ENCODE data around the gene FBXO24. TPM values are rescaled to one million over a fixed set of nuclear protein-coding genes. Genes with fewer than 3 reads are reported as not detected.

FBXO24 gene
- total RNA-seq, 4 donors from 2014 or later = 0.34 to 0.44 TPM; not detected in 2

DNA sequence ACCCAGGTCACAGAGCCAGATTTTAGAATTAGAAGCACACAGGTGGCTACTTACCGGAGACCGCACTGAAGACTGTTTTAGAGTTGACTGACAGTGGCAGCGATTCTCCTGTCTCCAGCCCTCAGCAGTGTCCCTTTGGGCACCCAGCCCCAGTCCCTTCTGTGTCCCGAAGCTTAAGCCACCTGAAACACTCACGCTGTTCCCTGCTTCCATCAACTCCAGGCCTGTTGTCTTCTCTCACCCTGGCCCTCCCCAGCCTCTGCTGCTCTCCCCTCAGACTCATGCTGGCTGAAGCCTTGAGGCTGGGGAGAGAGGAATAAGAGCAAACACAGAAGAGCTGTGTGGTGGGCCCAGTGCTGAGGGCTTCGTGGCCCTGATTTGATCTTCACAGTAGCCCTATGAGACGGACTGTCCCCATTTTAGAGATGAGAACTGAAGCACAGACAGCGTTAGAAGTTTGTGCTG is 23.0 kb upstream of the FBXO24 start:
- TF ChIP-seq, protein P1, sequence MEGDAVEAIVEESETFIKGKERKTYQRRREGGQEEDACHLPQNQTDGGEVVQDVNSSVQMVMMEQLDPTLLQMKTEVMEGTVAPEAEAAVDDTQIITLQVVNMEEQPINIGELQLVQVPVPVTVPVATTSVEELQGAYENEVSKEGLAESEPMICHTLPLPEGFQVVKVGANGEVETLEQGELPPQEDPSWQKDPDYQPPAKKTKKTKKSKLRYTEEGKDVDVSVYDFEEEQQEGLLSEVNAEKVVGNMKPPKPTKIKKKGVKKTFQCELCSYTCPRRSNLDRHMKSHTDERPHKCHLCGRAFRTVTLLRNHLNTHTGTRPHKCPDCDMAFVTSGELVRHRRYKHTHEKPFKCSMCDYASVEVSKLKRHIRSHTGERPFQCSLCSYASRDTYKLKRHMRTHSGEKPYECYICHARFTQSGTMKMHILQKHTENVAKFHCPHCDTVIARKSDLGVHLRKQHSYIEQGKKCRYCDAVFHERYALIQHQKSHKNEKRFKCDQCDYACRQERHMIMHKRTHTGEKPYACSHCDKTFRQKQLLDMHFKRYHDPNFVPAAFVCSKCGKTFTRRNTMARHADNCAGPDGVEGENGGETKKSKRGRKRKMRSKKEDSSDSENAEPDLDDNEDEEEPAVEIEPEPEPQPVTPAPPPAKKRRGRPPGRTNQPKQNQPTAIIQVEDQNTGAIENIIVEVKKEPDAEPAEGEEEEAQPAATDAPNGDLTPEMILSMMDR (IDR thresholded peaks at IDR 0.05; ENCODE audit: low read depth) = no peak

DNA sequence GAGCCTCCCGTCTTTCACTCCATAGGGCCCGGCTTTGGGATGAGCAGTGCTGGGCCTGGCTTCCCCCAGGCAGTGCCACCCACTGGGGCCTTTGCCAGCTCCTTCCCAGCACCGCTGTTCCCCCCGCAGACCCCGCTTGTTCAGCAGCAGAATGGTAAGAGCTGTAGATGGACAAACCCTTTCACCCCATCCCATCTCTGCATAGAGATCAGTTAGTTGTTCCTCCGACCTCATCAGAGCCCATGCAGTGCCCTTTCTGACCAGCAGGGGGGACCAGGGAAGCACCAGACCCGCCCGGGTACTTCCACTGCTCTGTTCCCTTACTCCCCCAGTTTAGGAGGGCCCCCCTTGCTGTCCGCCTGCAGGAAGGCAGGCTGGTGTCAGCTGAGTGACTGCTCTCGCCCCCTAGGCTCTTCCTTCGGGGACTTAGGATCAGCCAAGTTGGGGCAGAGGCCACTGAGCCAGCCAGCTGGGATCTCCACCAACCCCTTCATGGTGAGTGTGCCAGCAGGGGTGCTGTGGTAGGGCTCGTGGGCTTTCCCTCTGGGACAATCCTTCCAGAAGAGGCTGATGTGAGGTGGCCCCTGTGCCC is 22.2 kb upstream of the FBXO24 start:
- TF ChIP-seq, protein P1 (IDR thresholded peaks at IDR 0.05; ENCODE audit: low read depth) = no peak

DNA sequence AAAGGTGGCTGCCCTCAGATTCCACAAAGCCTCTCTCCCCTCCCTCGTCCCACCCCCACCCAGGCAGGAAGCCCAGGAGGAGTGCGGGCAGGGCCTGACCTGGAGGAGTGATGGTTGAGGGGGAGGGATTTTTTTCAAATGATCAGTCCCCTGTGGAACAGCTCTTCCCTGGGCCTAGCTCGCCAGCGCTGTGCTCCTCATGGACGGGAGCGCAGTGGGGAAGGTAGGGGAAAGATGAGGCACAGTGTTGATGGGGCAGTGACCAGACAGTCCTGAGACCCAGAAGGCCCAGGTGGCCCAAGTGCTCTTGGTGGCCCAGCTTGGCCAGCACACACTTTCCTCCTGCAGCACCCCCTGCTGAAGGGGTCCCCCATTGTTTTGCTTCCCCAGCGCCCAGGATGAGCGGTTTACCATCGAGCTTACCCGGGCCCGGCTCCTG is 21.0 kb upstream of the FBXO24 start:
- TF ChIP-seq, protein P1 (IDR thresholded peaks at IDR 0.05; ENCODE audit: low read depth) = no peak

DNA sequence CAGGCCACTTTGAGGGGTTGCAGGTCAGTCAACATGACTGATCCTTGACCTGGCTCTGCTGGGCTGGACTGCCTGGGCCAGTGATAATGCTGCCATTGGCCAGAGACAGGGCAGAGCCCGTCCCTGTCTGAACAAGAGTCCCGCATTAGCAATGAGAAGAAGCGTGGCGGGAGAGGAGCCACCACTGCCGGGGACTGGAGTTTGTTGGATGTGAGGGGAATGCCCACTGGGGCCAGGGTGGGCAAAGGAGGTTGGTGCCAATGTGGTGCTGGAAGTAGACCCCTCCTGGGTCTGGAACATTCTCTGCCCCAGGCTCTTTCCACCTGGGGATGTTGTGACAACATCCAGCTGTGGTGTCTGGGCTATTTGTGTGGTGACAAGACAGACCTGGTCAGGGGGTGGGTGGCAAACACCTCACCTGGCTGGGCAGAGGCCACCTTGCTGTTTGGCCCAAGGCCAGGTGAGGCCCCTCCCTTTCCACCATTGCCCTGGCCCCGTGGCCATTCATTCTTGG is 20.1 kb upstream of the FBXO24 start:
- TF ChIP-seq, protein P1 (IDR thresholded peaks at IDR 0.05; ENCODE audit: low read depth) = no peak

DNA sequence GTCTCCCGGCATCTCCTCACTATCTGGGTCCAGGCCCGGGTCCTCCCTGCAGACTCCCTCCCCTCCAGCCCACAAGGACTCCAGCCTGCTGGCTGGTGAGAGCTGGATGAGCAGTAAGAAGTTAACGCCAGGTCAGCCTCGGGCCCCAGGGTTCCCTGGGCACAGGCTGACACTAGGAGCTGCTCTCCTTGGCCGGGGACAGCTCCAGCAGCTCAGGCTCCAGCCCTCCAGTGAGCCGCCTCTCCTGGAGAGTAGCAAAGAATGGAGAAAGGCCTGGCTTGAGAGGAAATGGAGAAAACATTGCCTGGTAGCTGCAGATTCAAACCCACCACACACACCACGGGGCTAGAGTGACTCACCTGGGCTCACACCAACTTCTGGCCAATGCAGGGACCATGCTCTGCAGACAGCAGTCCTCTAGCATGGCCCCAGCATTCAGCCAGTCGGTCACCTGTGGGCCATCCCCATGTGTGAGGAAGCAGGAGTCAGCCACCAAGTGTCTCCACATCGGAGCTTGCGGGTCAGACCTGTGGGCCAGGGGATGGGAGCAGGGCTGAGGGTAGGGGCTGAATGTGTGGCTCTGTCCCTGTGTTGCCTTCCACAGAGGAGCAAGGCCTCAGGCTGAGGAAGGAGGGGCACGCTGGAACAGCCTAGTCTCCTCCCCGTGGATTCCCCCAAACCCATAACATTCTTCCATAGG is 18.9 kb upstream of the FBXO24 start:
- TF ChIP-seq, protein P1 (IDR thresholded peaks at IDR 0.05; ENCODE audit: low read depth) = no peak

DNA sequence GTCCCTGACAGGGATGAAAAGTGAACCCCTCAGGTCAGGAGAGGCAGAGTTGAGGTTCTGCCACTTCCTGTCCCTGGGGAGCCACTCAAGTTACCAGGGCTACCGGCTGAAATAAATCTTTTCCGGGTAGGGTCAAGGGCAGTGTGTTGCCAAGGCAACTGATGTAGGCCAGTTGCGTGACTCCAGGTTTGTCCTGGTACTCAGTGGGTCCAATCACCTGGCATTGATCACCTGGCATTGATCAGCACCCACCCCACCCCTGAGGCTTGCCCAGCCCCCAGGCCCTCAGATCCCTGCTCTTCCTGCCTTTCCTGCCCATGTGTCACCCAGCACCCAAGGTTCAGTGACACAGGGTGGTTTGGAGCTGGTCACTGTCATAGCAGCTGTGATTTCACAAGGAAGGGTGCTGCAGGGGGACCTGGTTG is 18.4 kb upstream of the FBXO24 start:
- TF ChIP-seq, protein P1 (IDR thresholded peaks at IDR 0.05; ENCODE audit: low read depth) = no peak

DNA sequence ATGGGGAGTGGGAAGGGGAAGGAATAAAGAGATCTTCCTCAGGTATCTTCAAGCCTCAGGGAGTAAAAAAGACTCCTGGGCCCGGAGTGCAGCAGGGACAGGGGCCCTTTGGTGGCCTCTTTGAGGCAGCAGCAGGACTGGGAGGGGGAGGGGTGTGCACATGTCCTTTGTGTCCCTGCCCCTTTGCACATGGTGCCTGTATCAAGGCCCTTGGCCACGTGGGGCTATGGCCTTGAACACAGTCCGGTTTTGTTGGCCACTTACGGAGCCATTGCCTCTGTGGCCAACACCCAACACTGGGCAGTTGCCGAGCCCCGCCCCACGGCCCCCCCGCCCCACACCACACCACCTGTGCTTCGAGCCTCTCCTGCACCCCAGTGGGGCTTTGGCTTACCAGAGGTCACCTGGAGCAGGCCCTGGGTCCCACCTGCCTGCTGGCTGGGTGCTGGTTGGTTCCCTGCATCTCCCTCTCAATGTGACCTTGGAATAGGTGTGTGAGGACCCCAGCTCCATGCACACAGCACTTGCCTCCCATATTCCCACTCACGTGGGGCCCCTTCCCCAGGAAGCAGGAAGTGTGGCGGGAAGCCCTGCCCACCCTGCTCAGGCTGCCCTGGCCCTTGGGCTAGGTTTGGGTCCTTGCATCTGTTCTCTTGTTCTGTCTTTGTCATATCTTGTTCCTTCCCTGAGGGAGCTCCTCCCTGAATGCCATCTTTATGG is 17.8 kb upstream of the FBXO24 start:
- TF ChIP-seq, protein P1 (IDR thresholded peaks at IDR 0.05; ENCODE audit: low read depth) = no peak

Measured in subcutaneous adipose tissue (tissue), 4 donors.